Skin of body (tissue), 2 donors: ENCODE data around the gene TMEM86B. TPM values are rescaled to one million over a fixed set of nuclear protein-coding genes. Genes with fewer than 3 reads are reported as not detected.
"Not testable (repeated sequence)": the region's sequence is repeated elsewhere in the genome, so short reads cannot be mapped to it uniquely, and the experiment has no call there.

Experiments used
- DNase-seq: peaks from one replicate; lab custom pipeline; 2025; lab: John Stamatoyannopoulos, UW
- total RNA-seq: library from RNA; depleted of rRNA; stranded (reverse); fragments of >200 nt; gene quantifications from one replicate; pipeline ENCODE4 v1.2.3, GENCODE V29; 2014

The TMEM86B gene
- total RNA-seq, 1 donor from 2014 or later: 1.2 TPM

GRCh38 chr19:55242517-55242916, 14.0 kb upstream of the TMEM86B start:
- DNase-seq: no peak

- no peak for DNase-seq
Observed at GRCh38 chr19:55241935-55242464, 13.4 kb upstream of the TMEM86B start.

DNA sequence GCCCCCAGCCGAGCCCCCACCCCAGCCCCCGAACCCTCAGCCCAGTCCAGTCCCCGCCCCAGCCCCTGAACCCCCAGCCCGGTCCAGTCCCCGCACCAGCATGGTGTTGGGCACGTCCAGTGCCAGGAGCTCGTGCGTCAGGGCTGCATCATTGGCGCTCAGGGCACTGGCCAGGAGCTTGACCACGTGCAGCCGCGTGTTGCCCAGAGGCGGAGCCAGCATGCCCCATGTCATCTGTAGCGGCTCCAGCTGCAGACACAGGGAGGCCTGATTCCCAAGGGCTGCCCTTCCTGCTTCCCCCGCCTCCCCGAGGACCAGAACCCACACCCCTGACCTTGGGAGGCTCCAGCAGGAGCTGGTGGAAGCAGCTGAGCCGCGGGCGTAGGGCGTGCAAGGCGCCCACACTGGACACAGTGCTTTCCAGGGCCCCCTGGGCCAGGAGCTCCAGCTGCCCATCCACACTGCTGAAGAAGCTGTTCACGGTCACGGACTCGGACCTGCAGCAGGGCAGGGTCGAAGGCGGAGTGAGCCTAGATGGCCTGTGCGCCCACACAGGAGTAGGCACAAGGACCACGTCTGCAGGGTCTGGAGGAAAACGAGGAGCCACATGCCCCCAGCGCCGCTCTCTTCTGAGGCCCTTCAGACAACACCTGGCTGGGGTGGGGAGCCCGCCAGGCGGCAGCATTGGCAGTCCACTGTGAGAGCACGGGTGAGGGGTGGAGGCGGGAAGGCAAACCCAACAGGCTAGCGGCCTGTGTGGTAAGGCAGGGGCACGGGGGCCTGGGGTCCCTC, 12.8 kb upstream of the TMEM86B start:
- no peak for DNase-seq

DNA sequence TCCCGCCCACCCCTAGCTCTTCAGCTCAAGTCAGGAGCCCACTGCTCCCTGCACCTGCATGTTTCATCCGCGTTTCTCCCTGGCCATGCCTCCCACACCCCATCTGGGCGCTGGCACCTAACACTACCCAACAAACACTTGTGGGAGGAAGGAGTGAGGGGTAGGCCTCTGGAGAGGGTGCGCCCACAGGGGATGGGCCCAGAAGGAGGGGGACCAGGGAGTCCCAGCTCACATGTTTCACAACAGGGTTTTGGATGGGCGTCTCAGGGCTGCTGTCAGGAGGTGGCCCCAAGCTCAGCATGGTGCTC, 12.1 kb upstream of the TMEM86B start:
- DNase-seq: no peak

DNA sequence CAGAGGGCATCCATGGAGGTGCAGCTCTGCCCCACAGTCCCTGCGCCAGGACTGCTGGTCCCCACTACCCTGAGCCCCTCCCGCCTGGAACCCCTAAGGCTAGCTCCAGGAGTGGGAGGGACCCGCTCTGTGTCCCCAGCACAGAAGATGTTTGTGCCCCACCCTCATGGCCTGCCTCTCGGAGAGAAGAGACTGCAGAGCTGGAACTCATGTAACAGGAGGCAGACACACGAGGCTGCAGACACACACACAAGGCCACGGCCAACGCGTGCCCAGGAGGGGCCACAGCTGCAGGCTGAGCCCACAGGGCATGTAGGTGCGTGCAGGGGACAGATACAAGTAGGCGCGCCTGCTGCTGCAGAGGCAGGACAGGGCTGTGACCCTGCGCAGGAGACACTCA, 10.4 kb upstream of the TMEM86B start:
- no peak for DNase-seq

- no peak for DNase-seq
Observed at GRCh38 chr19:55238030-55238429, 9.5 kb upstream of the TMEM86B start.

DNA sequence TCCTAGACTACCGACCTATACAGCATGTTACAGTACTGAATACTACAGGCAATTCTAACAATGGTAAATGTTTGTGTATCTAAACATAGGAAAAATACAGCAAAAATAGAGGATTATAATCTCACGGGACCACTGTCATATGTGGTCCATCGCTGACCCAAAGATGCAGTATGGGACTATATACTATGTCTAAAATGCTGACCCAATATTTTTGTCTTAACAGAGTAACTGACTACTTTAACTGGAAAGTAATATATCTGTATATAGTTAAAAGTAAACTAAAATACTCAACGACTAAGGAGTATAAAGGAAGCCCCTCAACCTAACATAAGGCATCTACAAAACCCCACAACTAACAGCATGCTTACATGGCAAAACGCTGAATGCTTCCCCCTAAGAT, 4.4 kb upstream of the TMEM86B start:
- no peak for DNase-seq

- no peak for DNase-seq
Observed at GRCh38 chr19:55232286-55232602, 3.7 kb upstream of the TMEM86B start.

- no peak for DNase-seq
Observed at GRCh38 chr19:55231391-55232285, 3.1 kb upstream of the TMEM86B start.

GRCh38 chr19:55230780-55231179, 2.2 kb upstream of the TMEM86B start:
- DNase-seq: no peak

GRCh38 chr19:55230329-55230728, 1.8 kb upstream of the TMEM86B start:
- no peak for DNase-seq

- no peak for DNase-seq
Observed at GRCh38 chr19:55229789-55230182, 1.2 kb upstream of the TMEM86B start.

DNA sequence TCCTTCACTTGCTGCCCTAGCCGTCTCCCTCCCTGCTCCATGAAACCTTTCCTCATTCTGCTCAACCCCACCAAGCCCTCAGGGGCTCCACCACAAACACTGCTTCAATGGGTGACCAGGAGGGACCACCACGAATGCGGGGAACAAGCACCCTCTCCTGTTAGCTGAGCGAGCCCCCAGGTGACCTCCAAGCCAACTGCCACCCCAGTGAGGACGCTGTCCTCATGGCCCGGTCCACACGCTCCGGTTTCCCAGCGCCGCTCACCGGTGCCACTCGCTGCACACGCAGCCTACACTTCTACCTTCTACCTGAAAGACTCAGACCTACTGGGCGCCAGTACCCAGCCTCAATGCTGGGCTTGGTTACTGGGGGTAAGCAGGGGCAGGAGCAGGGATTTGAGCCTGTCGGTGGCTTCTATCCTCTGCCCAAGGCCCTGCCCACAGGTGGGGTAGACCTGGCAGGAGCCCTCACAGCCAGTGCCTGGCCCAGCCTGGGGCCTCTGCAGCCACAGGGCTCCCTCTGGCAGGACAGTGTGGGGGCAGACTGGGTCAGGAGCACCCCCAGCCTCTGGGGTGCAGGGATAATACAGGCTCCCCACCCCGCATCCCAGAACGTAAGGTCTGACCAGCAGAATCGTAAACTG, 704 bp upstream of the TMEM86B start:
- DNase-seq: no peak

DNA sequence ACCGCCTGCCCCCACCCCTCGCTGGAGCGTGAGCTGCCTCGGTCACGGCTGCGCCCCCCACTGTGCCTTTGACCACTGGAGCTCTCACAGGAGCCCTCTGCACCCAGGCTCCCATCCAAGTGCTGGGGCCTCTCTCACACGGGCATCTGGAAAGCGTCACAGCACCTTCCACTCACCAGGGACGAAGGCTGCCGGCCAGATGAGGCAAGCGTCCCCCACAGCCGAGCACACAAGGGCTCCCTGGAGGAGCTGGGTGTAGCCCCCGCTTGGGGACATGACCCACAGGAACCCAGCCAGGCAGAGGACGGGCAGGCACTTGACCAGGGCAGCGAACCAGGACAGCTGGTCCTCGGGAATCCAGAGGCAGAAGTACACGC, 560 bp downstream of the TMEM86B start:
- no peak for DNase-seq

DNA sequence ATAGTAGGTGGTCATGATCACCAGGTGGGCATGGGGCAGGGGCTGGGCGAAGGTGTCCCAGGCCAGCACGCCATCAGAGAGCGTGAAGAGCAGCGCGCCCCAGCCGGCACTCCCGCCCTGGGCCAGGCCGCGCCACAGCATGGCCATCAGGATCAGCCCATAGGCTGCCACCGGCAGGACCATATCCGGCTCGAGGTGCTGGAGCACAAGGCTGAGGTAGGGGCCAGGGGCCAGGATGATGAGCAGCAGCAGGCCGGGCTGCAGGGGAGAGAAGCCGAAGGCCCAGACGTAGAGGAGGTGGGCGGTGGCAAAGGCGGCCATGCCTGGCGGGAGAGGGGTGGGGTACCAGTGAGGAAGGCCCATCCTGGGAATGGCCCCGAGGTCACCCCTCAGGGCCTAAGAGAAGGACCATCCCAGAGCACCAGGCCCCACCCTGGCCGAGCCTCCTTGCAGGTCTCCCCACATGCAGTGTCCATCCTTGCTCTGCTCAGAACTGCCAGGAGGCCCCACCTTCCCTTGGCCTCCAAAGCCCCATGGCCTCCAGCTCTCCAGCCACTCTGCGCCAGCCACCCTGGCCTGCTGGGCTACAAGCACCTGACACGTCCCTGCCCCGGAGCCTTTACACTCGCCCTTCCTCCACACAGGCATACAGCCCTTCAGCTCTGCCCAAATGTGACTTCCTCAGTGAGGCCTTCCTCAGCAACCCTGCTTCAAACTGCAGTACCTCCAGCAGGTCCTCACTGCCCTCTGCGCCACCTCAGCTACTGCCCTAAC, 1.1 kb downstream of the TMEM86B start:
- no peak for DNase-seq

GRCh38 chr19:55226788-55227187, 1.8 kb downstream of the TMEM86B start:
- no peak for DNase-seq

DNA sequence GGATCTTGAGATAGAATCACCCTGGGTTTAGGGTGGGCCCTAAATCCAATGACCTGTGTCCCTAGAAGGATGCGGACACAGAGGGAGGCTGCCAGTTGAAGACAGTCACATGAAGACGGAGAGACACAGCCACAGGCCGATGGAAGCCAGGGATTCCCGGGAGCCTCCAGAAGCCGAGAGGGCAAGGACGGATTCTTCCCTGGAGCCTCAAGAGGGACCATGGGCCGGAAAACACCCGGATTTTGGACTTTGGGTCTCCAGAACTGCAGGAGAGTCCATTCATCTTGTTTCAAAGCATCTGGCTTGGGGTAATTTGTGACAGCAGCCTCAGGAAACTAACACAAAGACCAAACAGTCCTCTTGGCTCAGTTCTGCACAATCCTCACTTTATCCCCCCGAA, 2.3 kb downstream of the TMEM86B start:
- DNase-seq: no peak

GRCh38 chr19:55225415-55225958, 3.1 kb downstream of the TMEM86B start:
- DNase-seq: no peak

GRCh38 chr19:55224679-55225414, 3.7 kb downstream of the TMEM86B start:
- not testable (repeated sequence) for DNase-seq

DNA sequence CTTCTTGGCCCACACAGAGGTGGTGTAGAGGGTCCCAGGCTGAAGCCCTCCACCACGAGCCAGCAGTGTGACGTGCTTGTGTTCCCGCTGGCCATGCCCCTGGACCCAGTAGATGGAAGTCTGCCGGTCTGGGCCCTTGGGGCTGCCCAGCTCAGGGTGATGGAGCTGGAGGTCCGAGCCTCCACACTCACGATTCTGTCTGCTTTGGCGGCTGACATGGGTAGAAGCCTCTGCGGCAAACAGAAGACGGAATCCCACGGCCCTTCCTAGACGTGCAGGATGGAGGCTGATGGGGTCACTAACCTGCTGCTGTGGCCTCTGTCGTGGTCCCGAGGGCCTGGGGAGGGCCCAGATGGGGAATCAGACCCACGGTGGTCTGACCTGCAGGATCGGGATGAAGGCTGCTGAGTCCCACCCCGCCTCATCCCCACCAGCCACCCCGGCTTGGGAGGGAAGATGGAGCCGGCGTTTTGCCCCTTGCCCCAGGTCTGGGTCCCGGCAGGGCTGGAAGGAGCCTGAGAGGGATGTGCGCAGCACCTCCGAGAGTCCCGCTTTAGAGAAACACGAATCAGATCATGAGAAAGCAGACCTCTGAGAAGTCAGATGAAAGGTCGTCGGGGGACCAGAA, 4.4 kb downstream of the TMEM86B start:
- no peak for DNase-seq
